ENCODE data around the gene HERC2. TPM values are rescaled to one million over a fixed set of nuclear protein-coding genes. Genes with fewer than 3 reads are reported as not detected.

Gene HERC2
- total RNA-seq, 1 experiment from 2014 or later, result 69.2 TPM

- Histone ChIP-seq H3K9ac (ENCODE audit: extremely low read depth, insufficient read length, low read length) (no peak overlapping the region), H2BK15ac (ENCODE audit: low read depth, low read length) (no peak overlapping the region), H3K9me3 (ENCODE audit: control insufficient read depth, low read depth, low read length) (no peaks in the 10 kb centered on the region), H4K5ac (ENCODE audit: insufficient read length, low read depth, low read length) (no peak overlapping the region), H3K79me1 (ENCODE audit: insufficient read depth, low read depth, low read length, poor library complexity, severe bottlenecking) (no peaks in the 10 kb centered on the region), H3K4me1 (ENCODE audit: insufficient read depth, low read length) (no peaks in the 10 kb centered on the region), H3K27ac (ENCODE audit: insufficient read length, low read depth, low read length) (no peak overlapping the region), H3K4me2 (ENCODE audit: insufficient read depth, insufficient read length, low read length) (no peak overlapping the region), H4K20me1 (ENCODE audit: control insufficient read depth, insufficient read depth, insufficient read length) (no peaks in the 10 kb centered on the region), H4K91ac (ENCODE audit: insufficient read length, low read depth, low read length) (no peak overlapping the region), H2BK120ac (ENCODE audit: low read depth, low read length, poor library complexity, severe bottlenecking) (no peak overlapping the region), H3K23ac (ENCODE audit: insufficient read length, low read depth, low read length) (no peak overlapping the region), H3K4ac (ENCODE audit: low read depth, low read length) (no peak overlapping the region), H3K79me2 (ENCODE audit: insufficient read depth, low read length) (no peaks in the 10 kb centered on the region), H3T11ph (ENCODE audit: low read length) (no peak overlapping the region), H3K23me2 (ENCODE audit: insufficient read length, low read depth, low read length, poor library complexity, severe bottlenecking) (no peaks in the 10 kb centered on the region), H3K56ac (ENCODE audit: insufficient read length, low read depth, low read length) (no peak overlapping the region), H4K8ac (replicated peaks; ENCODE audit: insufficient read length, low read depth, low read length) (no peak overlapping the region), H2AK5ac (ENCODE audit: insufficient read length, low read length) (no peak overlapping the region), H2BK20ac (ENCODE audit: low read depth, low read length, poor library complexity, severe bottlenecking) (no peak overlapping the region), H2BK12ac (ENCODE audit: insufficient read length, low read depth, low read length) (no peak overlapping the region), H2BK5ac (ENCODE audit: insufficient read length, low read length) (no peak overlapping the region), H3K27me3 (ENCODE audit: insufficient read depth, low read length) (no peaks in the 10 kb centered on the region), H2AFZ (ENCODE audit: low read length) (no peak overlapping the region), H3K14ac (ENCODE audit: insufficient read depth, low read length) (no peak overlapping the region), H3K18ac (ENCODE audit: insufficient read length, low read depth, low read length) (no peak overlapping the region)
- Mint-ChIP-seq H3K4me1 (no peaks in the 10 kb centered on the region), H3K9me3 (no peaks in the 10 kb centered on the region), H3K27ac (0 out of 7 replicates have a peak overlapping the region, but pooled peaks of 1 of the 3 experiments have one; percentile 61), H3K4me3 (no peak overlapping the region), H3K27me3 (ENCODE audit: low read depth) (no peaks in the 10 kb centered on the region; the same call in 1 of the 2 replicates), H3K36me3 (ENCODE audit: insufficient read depth in 1 of 3, low read depth in 3 of 3) (peaks cover 34 to 53% (median 41%) of the 10 kb centered on the region in 3 experiments; a peak in 6 of 7 replicates)
- DNase-seq, result no peak
- no CpG with 5 or more reads among the region's 8 CpGs for WGBS (ENCODE audit: extremely low coverage, insufficient read length, low lambda C conversion rate)
- TF ChIP-seq, protein P1, sequence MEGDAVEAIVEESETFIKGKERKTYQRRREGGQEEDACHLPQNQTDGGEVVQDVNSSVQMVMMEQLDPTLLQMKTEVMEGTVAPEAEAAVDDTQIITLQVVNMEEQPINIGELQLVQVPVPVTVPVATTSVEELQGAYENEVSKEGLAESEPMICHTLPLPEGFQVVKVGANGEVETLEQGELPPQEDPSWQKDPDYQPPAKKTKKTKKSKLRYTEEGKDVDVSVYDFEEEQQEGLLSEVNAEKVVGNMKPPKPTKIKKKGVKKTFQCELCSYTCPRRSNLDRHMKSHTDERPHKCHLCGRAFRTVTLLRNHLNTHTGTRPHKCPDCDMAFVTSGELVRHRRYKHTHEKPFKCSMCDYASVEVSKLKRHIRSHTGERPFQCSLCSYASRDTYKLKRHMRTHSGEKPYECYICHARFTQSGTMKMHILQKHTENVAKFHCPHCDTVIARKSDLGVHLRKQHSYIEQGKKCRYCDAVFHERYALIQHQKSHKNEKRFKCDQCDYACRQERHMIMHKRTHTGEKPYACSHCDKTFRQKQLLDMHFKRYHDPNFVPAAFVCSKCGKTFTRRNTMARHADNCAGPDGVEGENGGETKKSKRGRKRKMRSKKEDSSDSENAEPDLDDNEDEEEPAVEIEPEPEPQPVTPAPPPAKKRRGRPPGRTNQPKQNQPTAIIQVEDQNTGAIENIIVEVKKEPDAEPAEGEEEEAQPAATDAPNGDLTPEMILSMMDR (conservative IDR thresholded peaks at IDR 0.05), result no peak
These were observed 139.8 kb downstream of the HERC2 start for GRCh38 chr15:28182216-28182615.

Measured in H9 (cell line).